WTC11 (cell line): Measurements from ENCODE around the gene OTUD4. TPM values are rescaled to one million over a fixed set of nuclear protein-coding genes. Genes with fewer than 3 reads are reported as not detected.

Source experiments
- ATAC-seq: fragments of 200-7000 bp; cut with Tn5 transposase; 2 replicates; pipeline ENCODE4 v1.10.0; 2021; ENCODE audit warnings: mild to moderate bottlenecking, moderate library complexity
- CTCF ChIA-PET: fragments of 300-600 bp; sonication (Branson Sonifier 250); formaldehyde crosslinking; loops from one replicate; lab custom pipeline; 2021; ENCODE audit warnings: antibody characterized with exemption; lab: Charles Lee
- POLR2A ChIA-PET: fragments of 350-600 bp; sonication (Branson Sonifier 250); formaldehyde crosslinking; loops from one replicate; lab custom pipeline; 2021; ENCODE audit warnings: antibody characterized with exemption; lab: Charles Lee
- DNase-seq: peaks from one replicate; pipeline ENCODE4 v3.0.0; 2021; ENCODE audit warnings: low spot score
- H3K27ac Mint-ChIP-seq: 2 replicates; pipeline ENCODE4 v1.8.0; 2021; ENCODE audit warnings: mixed read lengths
- H3K27me3 Mint-ChIP-seq: 2 replicates; pipeline ENCODE4 v1.8.0; 2021; ENCODE audit warnings: low read depth, mild to moderate bottlenecking, moderate library complexity, mixed read lengths
- H3K36me3 Mint-ChIP-seq: 2 replicates; pipeline ENCODE4 v1.8.0; 2021; ENCODE audit warnings: mixed read lengths
- H3K4me1 Mint-ChIP-seq: 2 replicates; pipeline ENCODE4 v1.8.0; 2022; ENCODE audit warnings: mixed read lengths
- H3K4me3 Mint-ChIP-seq: 2 replicates; pipeline ENCODE4 v1.8.0; 2021; ENCODE audit warnings: mild to moderate bottlenecking, moderate library complexity, mixed read lengths
- H3K9me3 Mint-ChIP-seq: 2 replicates; pipeline ENCODE4 v1.8.0; 2021; ENCODE audit warnings: mixed read lengths
- CREM ChIP-seq: sonication (generic); formaldehyde crosslinking; IDR thresholded peaks from 2 replicates; pipeline ENCODE4 v1.8.1; 2022; ENCODE audit warnings: mild to moderate bottlenecking, missing genetic modification reagents, moderate library complexity
- EMX1 ChIP-seq: fragments of 250-450 bp; sonication (Bioruptor Pico); IDR thresholded peaks from 2 replicates; pipeline ENCODE4 v1.8.0; 2021; ENCODE audit warnings: mild to moderate bottlenecking
- ESRRA ChIP-seq: sonication (generic); formaldehyde crosslinking; IDR thresholded peaks from 2 replicates; pipeline ENCODE4 v1.8.1; 2022; ENCODE audit warnings: mild to moderate bottlenecking, missing genetic modification reagents, borderline replicate concordance
- GRHL2 ChIP-seq: fragments of 250-450 bp; sonication (Bioruptor Pico); IDR thresholded peaks from 2 replicates; pipeline ENCODE4 v1.8.0; 2022; ENCODE audit warnings: mild to moderate bottlenecking, moderate library complexity; ENCODE audit not compliant: insufficient replicate concordance, severe bottlenecking
- MXD4 ChIP-seq: fragments of 250-450 bp; sonication (Bioruptor Pico); IDR thresholded peaks from 2 replicates; pipeline ENCODE4 v1.8.0; 2021; ENCODE audit warnings: mild to moderate bottlenecking, moderate library complexity, borderline replicate concordance
- NR1H2 ChIP-seq: sonication (generic); formaldehyde crosslinking; IDR thresholded peaks from 2 replicates; pipeline ENCODE4 v1.9.0; 2021; ENCODE audit warnings: mild to moderate bottlenecking, moderate library complexity, missing genetic modification reagents
- SOX15 ChIP-seq: fragments of 250-450 bp; sonication (Bioruptor Pico); IDR thresholded peaks from 2 replicates; pipeline ENCODE4 v1.9.0; 2021; ENCODE audit warnings: mild to moderate bottlenecking
- TEAD1 ChIP-seq: sonication (generic); formaldehyde crosslinking; IDR thresholded peaks from 2 replicates; pipeline ENCODE4 v1.8.0; 2022; ENCODE audit warnings: mild to moderate bottlenecking, missing genetic modification reagents
- TP53 ChIP-seq: sonication (generic); formaldehyde crosslinking; IDR thresholded peaks from 2 replicates; pipeline ENCODE4 v1.8.1; 2023; ENCODE audit warnings: mild to moderate bottlenecking, missing genetic modification reagents
- ZBTB21 ChIP-seq: sonication (generic); formaldehyde crosslinking; IDR thresholded peaks from 2 replicates; pipeline ENCODE4 v1.8.1; 2023; ENCODE audit warnings: mild to moderate bottlenecking, missing genetic modification reagents, borderline replicate concordance
- total RNA-seq: library from RNA; stranded (reverse); gene quantifications from 3 replicates; pipeline ENCODE4 v1.2.3, GENCODE V29; 2021
- TF ChIP-seq, protein P1 (sequence below): sonication (generic); formaldehyde crosslinking; IDR thresholded peaks from 2 replicates; pipeline ENCODE4 v1.8.0; 2023; ENCODE audit warnings: missing genetic modification reagents
- TF ChIP-seq, protein P2 (sequence below): sonication (generic); formaldehyde crosslinking; conservative IDR thresholded peaks from 2 replicates; pipeline ENCODE4 v1.8.1; 2023; ENCODE audit warnings: mild to moderate bottlenecking, low read depth, missing genetic modification reagents, moderate library complexity
- TF ChIP-seq, protein P3 (sequence below): sonication (generic); formaldehyde crosslinking; IDR thresholded peaks from 2 replicates; pipeline ENCODE4 v1.8.1; 2023; ENCODE audit warnings: mild to moderate bottlenecking, missing genetic modification reagents, moderate library complexity
- TF ChIP-seq, protein P4 (sequence below): sonication (generic); formaldehyde crosslinking; IDR thresholded peaks from 2 replicates; pipeline ENCODE4 v1.8.0; 2023; ENCODE audit warnings: missing genetic modification reagents, mild to moderate bottlenecking, borderline replicate concordance
- TF ChIP-seq, protein P5 (sequence below): sonication (generic); formaldehyde crosslinking; IDR thresholded peaks from 2 replicates; pipeline ENCODE4 v1.8.1; 2023; ENCODE audit warnings: mild to moderate bottlenecking, missing genetic modification reagents, moderate library complexity
- TF ChIP-seq, protein P6 (sequence below): sonication (generic); formaldehyde crosslinking; IDR thresholded peaks from 2 replicates; pipeline ENCODE4 v1.8.0; 2022; ENCODE audit warnings: mild to moderate bottlenecking, missing genetic modification reagents
- TF ChIP-seq, protein P7 (sequence below): sonication (generic); formaldehyde crosslinking; IDR thresholded peaks from 2 replicates; pipeline ENCODE4 v1.8.1; 2022; ENCODE audit warnings: low read depth, mild to moderate bottlenecking, moderate library complexity, missing genetic modification reagents, borderline replicate concordance

OTUD4 gene
- total RNA-seq, 1 experiment from 2014 or later, result 44.6 TPM

DNA sequence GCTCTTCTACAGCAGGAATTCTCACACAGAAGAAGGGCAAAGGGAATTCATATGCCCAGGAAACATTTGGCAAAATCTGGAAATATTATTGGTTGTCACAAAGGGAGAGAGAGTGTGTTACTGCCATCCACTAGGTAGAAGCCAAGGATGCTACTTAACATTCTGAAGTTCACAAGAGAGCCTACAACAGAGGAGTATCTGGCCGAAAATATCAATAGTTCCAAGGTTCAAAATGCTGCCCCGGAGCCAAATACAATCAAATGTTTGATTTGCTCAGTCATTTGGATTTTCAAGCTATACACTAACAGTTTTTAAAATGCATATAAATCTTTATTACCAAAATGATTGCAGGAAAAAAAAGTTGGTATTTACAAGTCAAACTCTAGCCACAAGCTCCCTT is 18.8 kb downstream of the OTUD4 start:
- Mint-ChIP-seq H3K4me3 (no peak overlapping the region), H3K36me3 (peaks cover 37% of the 10 kb centered on the region), H3K27ac (no peak overlapping the region), H3K27me3 (no peaks in the 10 kb centered on the region), H3K4me1 (no peaks in the 10 kb centered on the region), H3K9me3 (peaks cover 3% of the 10 kb centered on the region; the same call in 1 of the 2 replicates)
- TF ChIP-seq NR1H2 (CRISPR knock-in tag) (no peak), MXD4 (CRISPR knock-in tag) (no peak), ZBTB21 (CRISPR knock-in tag) (no peak), EMX1 (CRISPR knock-in tag) (no peak), CREM (CRISPR knock-in tag) (no peak), SOX15 (CRISPR knock-in tag) (no peak), GRHL2 (CRISPR knock-in tag) (no peak)
- TF ChIP-seq, protein P1, sequence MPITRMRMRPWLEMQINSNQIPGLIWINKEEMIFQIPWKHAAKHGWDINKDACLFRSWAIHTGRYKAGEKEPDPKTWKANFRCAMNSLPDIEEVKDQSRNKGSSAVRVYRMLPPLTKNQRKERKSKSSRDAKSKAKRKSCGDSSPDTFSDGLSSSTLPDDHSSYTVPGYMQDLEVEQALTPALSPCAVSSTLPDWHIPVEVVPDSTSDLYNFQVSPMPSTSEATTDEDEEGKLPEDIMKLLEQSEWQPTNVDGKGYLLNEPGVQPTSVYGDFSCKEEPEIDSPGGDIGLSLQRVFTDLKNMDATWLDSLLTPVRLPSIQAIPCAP (CRISPR knock-in tag), result no peak
- TF ChIP-seq, protein P2, sequence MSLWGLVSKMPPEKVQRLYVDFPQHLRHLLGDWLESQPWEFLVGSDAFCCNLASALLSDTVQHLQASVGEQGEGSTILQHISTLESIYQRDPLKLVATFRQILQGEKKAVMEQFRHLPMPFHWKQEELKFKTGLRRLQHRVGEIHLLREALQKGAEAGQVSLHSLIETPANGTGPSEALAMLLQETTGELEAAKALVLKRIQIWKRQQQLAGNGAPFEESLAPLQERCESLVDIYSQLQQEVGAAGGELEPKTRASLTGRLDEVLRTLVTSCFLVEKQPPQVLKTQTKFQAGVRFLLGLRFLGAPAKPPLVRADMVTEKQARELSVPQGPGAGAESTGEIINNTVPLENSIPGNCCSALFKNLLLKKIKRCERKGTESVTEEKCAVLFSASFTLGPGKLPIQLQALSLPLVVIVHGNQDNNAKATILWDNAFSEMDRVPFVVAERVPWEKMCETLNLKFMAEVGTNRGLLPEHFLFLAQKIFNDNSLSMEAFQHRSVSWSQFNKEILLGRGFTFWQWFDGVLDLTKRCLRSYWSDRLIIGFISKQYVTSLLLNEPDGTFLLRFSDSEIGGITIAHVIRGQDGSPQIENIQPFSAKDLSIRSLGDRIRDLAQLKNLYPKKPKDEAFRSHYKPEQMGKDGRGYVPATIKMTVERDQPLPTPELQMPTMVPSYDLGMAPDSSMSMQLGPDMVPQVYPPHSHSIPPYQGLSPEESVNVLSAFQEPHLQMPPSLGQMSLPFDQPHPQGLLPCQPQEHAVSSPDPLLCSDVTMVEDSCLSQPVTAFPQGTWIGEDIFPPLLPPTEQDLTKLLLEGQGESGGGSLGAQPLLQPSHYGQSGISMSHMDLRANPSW (CRISPR knock-in tag), result no peak
- TF ChIP-seq, protein P3, sequence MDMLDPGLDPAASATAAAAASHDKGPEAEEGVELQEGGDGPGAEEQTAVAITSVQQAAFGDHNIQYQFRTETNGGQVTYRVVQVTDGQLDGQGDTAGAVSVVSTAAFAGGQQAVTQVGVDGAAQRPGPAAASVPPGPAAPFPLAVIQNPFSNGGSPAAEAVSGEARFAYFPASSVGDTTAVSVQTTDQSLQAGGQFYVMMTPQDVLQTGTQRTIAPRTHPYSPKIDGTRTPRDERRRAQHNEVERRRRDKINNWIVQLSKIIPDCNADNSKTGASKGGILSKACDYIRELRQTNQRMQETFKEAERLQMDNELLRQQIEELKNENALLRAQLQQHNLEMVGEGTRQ (CRISPR knock-in tag), result no peak
- TF ChIP-seq, protein P4, sequence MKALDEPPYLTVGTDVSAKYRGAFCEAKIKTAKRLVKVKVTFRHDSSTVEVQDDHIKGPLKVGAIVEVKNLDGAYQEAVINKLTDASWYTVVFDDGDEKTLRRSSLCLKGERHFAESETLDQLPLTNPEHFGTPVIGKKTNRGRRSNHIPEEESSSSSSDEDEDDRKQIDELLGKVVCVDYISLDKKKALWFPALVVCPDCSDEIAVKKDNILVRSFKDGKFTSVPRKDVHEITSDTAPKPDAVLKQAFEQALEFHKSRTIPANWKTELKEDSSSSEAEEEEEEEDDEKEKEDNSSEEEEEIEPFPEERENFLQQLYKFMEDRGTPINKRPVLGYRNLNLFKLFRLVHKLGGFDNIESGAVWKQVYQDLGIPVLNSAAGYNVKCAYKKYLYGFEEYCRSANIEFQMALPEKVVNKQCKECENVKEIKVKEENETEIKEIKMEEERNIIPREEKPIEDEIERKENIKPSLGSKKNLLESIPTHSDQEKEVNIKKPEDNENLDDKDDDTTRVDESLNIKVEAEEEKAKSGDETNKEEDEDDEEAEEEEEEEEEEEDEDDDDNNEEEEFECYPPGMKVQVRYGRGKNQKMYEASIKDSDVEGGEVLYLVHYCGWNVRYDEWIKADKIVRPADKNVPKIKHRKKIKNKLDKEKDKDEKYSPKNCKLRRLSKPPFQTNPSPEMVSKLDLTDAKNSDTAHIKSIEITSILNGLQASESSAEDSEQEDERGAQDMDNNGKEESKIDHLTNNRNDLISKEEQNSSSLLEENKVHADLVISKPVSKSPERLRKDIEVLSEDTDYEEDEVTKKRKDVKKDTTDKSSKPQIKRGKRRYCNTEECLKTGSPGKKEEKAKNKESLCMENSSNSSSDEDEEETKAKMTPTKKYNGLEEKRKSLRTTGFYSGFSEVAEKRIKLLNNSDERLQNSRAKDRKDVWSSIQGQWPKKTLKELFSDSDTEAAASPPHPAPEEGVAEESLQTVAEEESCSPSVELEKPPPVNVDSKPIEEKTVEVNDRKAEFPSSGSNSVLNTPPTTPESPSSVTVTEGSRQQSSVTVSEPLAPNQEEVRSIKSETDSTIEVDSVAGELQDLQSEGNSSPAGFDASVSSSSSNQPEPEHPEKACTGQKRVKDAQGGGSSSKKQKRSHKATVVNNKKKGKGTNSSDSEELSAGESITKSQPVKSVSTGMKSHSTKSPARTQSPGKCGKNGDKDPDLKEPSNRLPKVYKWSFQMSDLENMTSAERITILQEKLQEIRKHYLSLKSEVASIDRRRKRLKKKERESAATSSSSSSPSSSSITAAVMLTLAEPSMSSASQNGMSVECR (CRISPR knock-in tag), result no peak
- TF ChIP-seq, protein P5, sequence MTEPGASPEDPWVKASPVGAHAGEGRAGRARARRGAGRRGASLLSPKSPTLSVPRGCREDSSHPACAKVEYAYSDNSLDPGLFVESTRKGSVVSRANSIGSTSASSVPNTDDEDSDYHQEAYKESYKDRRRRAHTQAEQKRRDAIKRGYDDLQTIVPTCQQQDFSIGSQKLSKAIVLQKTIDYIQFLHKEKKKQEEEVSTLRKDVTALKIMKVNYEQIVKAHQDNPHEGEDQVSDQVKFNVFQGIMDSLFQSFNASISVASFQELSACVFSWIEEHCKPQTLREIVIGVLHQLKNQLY (CRISPR knock-in tag), result no peak
- CTCF ChIA-PET, result no interaction called here
- DNase-seq (no peak), ATAC-seq (no peak)
- POLR2A ChIA-PET, result no interaction called here

DNA sequence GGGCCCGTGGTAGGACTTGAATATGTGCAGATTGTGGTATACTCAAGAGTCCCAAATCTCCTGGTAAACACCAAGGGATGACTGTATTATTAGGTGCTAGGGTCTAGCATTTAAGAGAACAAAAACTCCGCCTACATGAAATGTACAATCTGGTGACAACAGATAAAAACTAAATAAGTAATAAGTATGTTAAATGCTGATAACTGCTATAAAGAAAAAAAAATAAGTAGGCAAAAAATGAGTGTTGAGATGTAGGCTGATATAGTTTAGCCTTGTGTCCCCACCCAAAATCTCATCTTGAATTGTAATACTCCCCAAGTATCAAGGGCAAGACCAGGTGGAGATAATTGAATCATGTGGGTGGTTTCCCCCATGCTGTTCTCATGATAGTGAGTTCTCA is 23.4 kb downstream of the OTUD4 start:
- no peak overlapping the region for H3K27ac Mint-ChIP-seq
- H3K4me1 Mint-ChIP-seq, result no peaks in the 10 kb centered on the region
- H3K36me3 Mint-ChIP-seq, result peaks cover 66% of the 10 kb centered on the region
- no peaks in the 10 kb centered on the region for H3K27me3 Mint-ChIP-seq
- ATAC-seq, result no peak
- ChIA-PET POLR2A (no interaction called here), CTCF (interaction anchor here (0.7 kb wide), 1 partner anchor 40 kb away, joined by 3 read pairs; no protein-coding TSS in a partner anchor)
- peaks cover 3% of the 10 kb centered on the region; the same call in 1 of the 2 replicates for H3K9me3 Mint-ChIP-seq
- H3K4me3 Mint-ChIP-seq, result no peak overlapping the region
- no peak for TF ChIP-seq ESRRA (CRISPR knock-in tag)
- TF ChIP-seq, protein P6, sequence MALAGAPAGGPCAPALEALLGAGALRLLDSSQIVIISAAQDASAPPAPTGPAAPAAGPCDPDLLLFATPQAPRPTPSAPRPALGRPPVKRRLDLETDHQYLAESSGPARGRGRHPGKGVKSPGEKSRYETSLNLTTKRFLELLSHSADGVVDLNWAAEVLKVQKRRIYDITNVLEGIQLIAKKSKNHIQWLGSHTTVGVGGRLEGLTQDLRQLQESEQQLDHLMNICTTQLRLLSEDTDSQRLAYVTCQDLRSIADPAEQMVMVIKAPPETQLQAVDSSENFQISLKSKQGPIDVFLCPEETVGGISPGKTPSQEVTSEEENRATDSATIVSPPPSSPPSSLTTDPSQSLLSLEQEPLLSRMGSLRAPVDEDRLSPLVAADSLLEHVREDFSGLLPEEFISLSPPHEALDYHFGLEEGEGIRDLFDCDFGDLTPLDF, result no peak
- TF ChIP-seq, protein P2 (CRISPR knock-in tag), result no peak
- no peak for TF ChIP-seq NR1H2 (CRISPR knock-in tag)
- TF ChIP-seq, protein P7, sequence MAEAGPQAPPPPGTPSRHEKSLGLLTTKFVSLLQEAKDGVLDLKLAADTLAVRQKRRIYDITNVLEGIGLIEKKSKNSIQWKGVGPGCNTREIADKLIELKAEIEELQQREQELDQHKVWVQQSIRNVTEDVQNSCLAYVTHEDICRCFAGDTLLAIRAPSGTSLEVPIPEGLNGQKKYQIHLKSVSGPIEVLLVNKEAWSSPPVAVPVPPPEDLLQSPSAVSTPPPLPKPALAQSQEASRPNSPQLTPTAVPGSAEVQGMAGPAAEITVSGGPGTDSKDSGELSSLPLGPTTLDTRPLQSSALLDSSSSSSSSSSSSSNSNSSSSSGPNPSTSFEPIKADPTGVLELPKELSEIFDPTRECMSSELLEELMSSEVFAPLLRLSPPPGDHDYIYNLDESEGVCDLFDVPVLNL (CRISPR knock-in tag), result no peak
- no peak for TF ChIP-seq TP53
- no peak for TF ChIP-seq TEAD1 (CRISPR knock-in tag)
- DNase-seq, result no peak
